Lung (tissue), 12 donors: ENCODE data around the gene CORO1C. TPM values are rescaled to one million over a fixed set of nuclear protein-coding genes. Genes with fewer than 3 reads are reported as not detected.

Source experiments
- ATAC-seq: fragments of 200-7000 bp; cut with Tn5 transposase; one replicate; pipeline ENCODE4 v1.9.1; 2020; ENCODE audit warnings: moderate number of reproducible peaks; ENCODE audit not compliant: insufficient read depth, low FRiP score
- DNase-seq, 3 donors: peaks; one replicate each; pipeline ENCODE4 v3.0.0-alpha.2; 2013 to 2017
- H3K27ac ChIP-seq, 2 donors: one replicate each; pipeline ENCODE4 v1.5.1; 2013; ENCODE audit warnings: mild to moderate bottlenecking in 2 of 2, moderate library complexity in 2 of 2, control low read depth in 1 of 2, inconsistent platforms in 1 of 2, low read depth in 1 of 2, low read length in 1 of 2
- H3K27me3 ChIP-seq, 3 donors: one replicate each; pipeline ENCODE4 v1.5.1; 2013; ENCODE audit warnings: low read length in 2 of 3; ENCODE audit not compliant: control insufficient read depth in 3 of 3, insufficient read depth in 3 of 3
- H3K36me3 ChIP-seq, 4 donors: one replicate each; pipeline ENCODE4 v1.5.1; 2013; ENCODE audit warnings: low read length in 4 of 4, mild to moderate bottlenecking in 1 of 4, moderate library complexity in 1 of 4; ENCODE audit not compliant: control insufficient read depth in 4 of 4, insufficient read depth in 4 of 4
- H3K4me1 ChIP-seq, 5 donors: one replicate each; pipeline ENCODE4 v1.5.1; 2013; ENCODE audit warnings: low read length in 5 of 5, mild to moderate bottlenecking in 2 of 5, moderate library complexity in 1 of 5; ENCODE audit not compliant: control insufficient read depth in 5 of 5, insufficient read depth in 5 of 5
- H3K4me3 ChIP-seq: one replicate; pipeline ENCODE4 v1.5.1; 2013; ENCODE audit warnings: mild to moderate bottlenecking, control low read depth, moderate library complexity
- H3K9ac ChIP-seq, 2 donors: one replicate each; pipeline ENCODE4 v1.5.1; 2013; ENCODE audit warnings: low read length in 2 of 2, control low read depth in 1 of 2; ENCODE audit not compliant: insufficient read depth in 1 of 2
- H3K9me3 ChIP-seq, 4 donors: one replicate each; pipeline ENCODE4 v1.5.1; 2013; ENCODE audit warnings: low read length in 3 of 4, mild to moderate bottlenecking in 1 of 4, moderate library complexity in 1 of 4; ENCODE audit not compliant: control insufficient read depth in 4 of 4, insufficient read depth in 3 of 4
- CTCF ChIP-seq: IDR thresholded peaks from 2 replicates; pipeline ENCODE4 v1.5.1; 2012; ENCODE audit warnings: mild to moderate bottlenecking; ENCODE audit errors: control extremely low read depth, extremely low read depth
- WGBS, 2 donors: extraction: QIAGEN DNeasy Blood & Tissue Kit; methylation state at CpG; one replicate each; pipeline ENCODE4 v1.1.7; 2013; 5-methylcytosine and 5-hydroxymethylcytosine counted together
- polyA plus RNA-seq, 2 donors: library from polyadenylated mRNA; stranded (reverse); fragments of 200-250 nt; gene quantifications; one replicate each; pipeline ENCODE4 v1.2.1, GENCODE V29; 2013
- total RNA-seq, 2 donors: library from RNA; depleted of rRNA in 1 of 2; stranded (reverse); fragments of >200 nt in 1 of 2; gene quantifications; one replicate each; pipeline ENCODE4 v1.2.1, GENCODE V29; 2014 to 2021
- donor health status: control.
- donor health status: control.
- donor health status: Bipolar disorder and iron deficiency.
- donor health status: healthy.
- donor health status: DM: yes; HTN: yes; CAD: no.

The CORO1C gene
- total and polyA plus RNA-seq, 4 donors = 36.4 to 227 (median 105) TPM

- H3K27me3 ChIP-seq = no peaks in the 10 kb centered on the region
- WGBS, 2 donors = 85 to 88% methylated on average over 7 of the region's 7 CpGs
- ATAC-seq (no peak), DNase-seq (no peak)
- no peaks in the 10 kb centered on the region for H3K9me3 ChIP-seq
- peaks cover 0 to 8% (median 1%) of the 10 kb centered on the region in 4 donors for H3K36me3 ChIP-seq
- no peak overlapping the region for H3K9ac ChIP-seq
- peaks cover 0 to 23% (median 16%) of the 10 kb centered on the region in 5 donors for H3K4me1 ChIP-seq
- H3K27ac ChIP-seq = no peak overlapping the region
- TF ChIP-seq CTCF = no peak
- no peak overlapping the region for H3K4me3 ChIP-seq
Measured at GRCh38 chr12:108670066-108670631, 61.2 kb downstream of the CORO1C start.

- no peak for ATAC-seq
- 70 to 76% methylated on average over 1 of the region's 1 CpG for WGBS, 2 donors
- peaks cover 0 to 30% (median 22%) of the 10 kb centered on the region in 5 donors for H3K4me1 ChIP-seq
Measured at GRCh38 chr12:108668542-108668941, 62.8 kb downstream of the CORO1C start.

GRCh38 chr12:108668063-108668462 lies 63.3 kb downstream of the CORO1C start:
- Histone ChIP-seq H3K27ac (no peak overlapping the region), H3K9ac (no peak overlapping the region), H3K27me3 (no peaks in the 10 kb centered on the region), H3K36me3 (peaks cover 0 to 4% (median under 1%) of the 10 kb centered on the region in 4 donors), H3K4me1 (peaks cover 0 to 30% (median 22%) of the 10 kb centered on the region in 5 donors), H3K4me3 (no peak overlapping the region), H3K9me3 (no peaks in the 10 kb centered on the region)
- ATAC-seq (no peak), DNase-seq (no peak)
- TF ChIP-seq CTCF = no peak
- 71% methylated on average over 8 of the region's 8 CpGs for WGBS, 2 donors

More at GRCh38 chr12:108668542-108668941, 62.8 kb downstream of the CORO1C start:
- DNase-seq = peak in 2 of 3 donors; percentile 60 to 71
- Histone ChIP-seq H3K27ac (no peak overlapping the region), H3K9me3 (no peaks in the 10 kb centered on the region), H3K4me3 (no peak overlapping the region), H3K36me3 (peaks cover 0 to 8% (median 1%) of the 10 kb centered on the region in 4 donors), H3K9ac (no peak overlapping the region), H3K27me3 (no peaks in the 10 kb centered on the region)
- TF ChIP-seq CTCF = no peak
